ENCODE results near the gene RPS13. TPM values are rescaled to one million over a fixed set of nuclear protein-coding genes. Genes with fewer than 3 reads are reported as not detected.
"Not testable (repeated sequence)": the region's sequence is repeated elsewhere in the genome, so short reads cannot be mapped to it uniquely, and the experiment has no call there.

The RPS13 gene
- total and polyA plus RNA-seq, 4 donors = 652 to 1,941 (median 1,153) TPM

DNA sequence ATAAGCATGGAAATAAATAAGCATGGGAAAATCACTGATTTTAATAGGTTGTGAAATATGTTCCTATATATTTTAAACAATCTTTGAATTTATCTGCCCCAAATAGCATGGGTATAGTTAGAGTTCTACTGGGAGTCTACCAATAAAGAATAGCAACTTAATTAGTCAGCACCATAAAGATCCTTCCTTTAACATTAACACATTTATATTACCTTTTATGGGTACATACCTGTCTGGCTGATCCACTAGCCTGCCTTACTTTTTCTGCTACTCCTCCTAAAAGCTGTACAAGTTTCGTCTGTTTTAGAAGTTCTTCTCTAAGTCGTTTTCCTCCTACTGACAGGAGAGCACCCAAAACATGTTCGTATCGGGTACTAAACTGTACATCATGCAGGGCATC lies 39.8 kb upstream of the RPS13 start:
- Histone ChIP-seq H3K36me3 (ENCODE audit: control insufficient read depth in 4 of 4, insufficient read depth in 4 of 4, low read length in 4 of 4) (peaks cover 5 to 19% (median 8%) of the 10 kb centered on the region in 4 donors), H3K9ac (ENCODE audit: insufficient read depth in 1 of 2, low read length in 2 of 2) (no peak overlapping the region), H3K9me3 (ENCODE audit: control insufficient read depth in 4 of 4, insufficient read depth in 3 of 4, low read length in 3 of 4) (no peaks in the 10 kb centered on the region), H3K27me3 (ENCODE audit: control insufficient read depth in 3 of 3, insufficient read depth in 3 of 3, low read length in 2 of 3) (no peaks in the 10 kb centered on the region), H3K4me1 (ENCODE audit: control insufficient read depth in 5 of 5, insufficient read depth in 5 of 5, low read length in 5 of 5) (no peaks in the 10 kb centered on the region), H3K4me3 (no peak overlapping the region), H3K27ac (ENCODE audit: low read depth in 1 of 2, low read length in 1 of 2) (no peak overlapping the region)
- no peak for DNase-seq
- TF ChIP-seq, protein P1, sequence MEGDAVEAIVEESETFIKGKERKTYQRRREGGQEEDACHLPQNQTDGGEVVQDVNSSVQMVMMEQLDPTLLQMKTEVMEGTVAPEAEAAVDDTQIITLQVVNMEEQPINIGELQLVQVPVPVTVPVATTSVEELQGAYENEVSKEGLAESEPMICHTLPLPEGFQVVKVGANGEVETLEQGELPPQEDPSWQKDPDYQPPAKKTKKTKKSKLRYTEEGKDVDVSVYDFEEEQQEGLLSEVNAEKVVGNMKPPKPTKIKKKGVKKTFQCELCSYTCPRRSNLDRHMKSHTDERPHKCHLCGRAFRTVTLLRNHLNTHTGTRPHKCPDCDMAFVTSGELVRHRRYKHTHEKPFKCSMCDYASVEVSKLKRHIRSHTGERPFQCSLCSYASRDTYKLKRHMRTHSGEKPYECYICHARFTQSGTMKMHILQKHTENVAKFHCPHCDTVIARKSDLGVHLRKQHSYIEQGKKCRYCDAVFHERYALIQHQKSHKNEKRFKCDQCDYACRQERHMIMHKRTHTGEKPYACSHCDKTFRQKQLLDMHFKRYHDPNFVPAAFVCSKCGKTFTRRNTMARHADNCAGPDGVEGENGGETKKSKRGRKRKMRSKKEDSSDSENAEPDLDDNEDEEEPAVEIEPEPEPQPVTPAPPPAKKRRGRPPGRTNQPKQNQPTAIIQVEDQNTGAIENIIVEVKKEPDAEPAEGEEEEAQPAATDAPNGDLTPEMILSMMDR (IDR thresholded peaks at IDR 0.05; ENCODE audit: control extremely low read depth, extremely low read depth) = no peak
- no peak for ATAC-seq (ENCODE audit: insufficient read depth, low FRiP score)
- WGBS, 2 donors = 97 to 98% methylated on average over 4 of the region's 4 CpGs

DNA sequence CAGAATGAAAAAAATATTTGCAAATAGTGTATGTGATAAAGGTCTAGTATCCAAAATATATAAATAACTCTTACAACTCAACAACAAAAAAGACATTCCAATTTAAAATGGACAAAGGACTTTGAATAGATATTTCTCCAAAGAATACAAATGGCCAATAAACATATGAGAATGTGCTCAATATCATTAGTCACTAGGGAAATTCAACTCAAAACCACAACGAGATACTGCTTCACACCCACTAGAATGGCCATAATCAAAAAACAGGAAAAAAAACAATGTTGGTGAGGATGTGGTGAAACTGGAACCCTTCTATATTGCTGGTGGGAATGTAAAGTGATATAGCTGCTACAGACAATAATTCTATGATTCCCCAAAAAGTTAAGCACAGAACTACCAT lies 38.6 kb upstream of the RPS13 start:
- H3K4me1 ChIP-seq (ENCODE audit: control insufficient read depth in 5 of 5, insufficient read depth in 5 of 5, low read length in 5 of 5) = no peaks in the 10 kb centered on the region
- 61 to 85% methylated on average over 1 of the region's 1 CpG for WGBS, 2 donors
- DNase-seq (no peak), ATAC-seq (ENCODE audit: insufficient read depth, low FRiP score) (no peak)
- peaks cover 5 to 15% (median 7%) of the 10 kb centered on the region in 4 donors for H3K36me3 ChIP-seq (ENCODE audit: control insufficient read depth in 4 of 4, insufficient read depth in 4 of 4, low read length in 4 of 4)
- no peak overlapping the region for H3K27ac ChIP-seq (ENCODE audit: low read depth in 1 of 2, low read length in 1 of 2)
- H3K9ac ChIP-seq (ENCODE audit: insufficient read depth in 1 of 2, low read length in 2 of 2) = no peak overlapping the region
- no peak overlapping the region for H3K4me3 ChIP-seq
- H3K9me3 ChIP-seq (ENCODE audit: control insufficient read depth in 4 of 4, insufficient read depth in 3 of 4, low read length in 3 of 4) = no peaks in the 10 kb centered on the region
- TF ChIP-seq, protein P1 (IDR thresholded peaks at IDR 0.05; ENCODE audit: control extremely low read depth, extremely low read depth) = no peak
- H3K27me3 ChIP-seq (ENCODE audit: control insufficient read depth in 3 of 3, insufficient read depth in 3 of 3, low read length in 2 of 3) = no peaks in the 10 kb centered on the region

DNA sequence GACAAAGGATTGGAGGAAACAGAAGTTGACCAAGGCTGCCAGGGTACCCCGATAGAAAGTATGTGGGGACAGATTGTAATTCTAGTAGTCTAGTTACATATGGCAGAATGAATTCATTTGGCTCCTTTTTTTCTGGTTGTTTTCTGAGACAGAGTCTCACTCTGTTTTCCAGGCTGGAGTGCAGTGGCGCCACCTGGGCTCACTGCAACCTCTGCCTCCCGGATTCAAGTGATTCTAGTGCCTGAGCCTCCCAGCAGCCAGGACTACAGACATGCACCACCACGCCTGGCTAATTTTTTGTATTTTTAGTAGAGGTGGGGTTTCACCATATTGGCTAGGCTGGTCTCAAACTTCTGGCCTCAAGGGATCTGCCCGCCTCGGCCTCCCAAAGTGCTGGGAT lies 30.3 kb upstream of the RPS13 start:
- not testable (repeated sequence) for ATAC-seq (ENCODE audit: insufficient read depth, low FRiP score); H3K9ac ChIP-seq (ENCODE audit: insufficient read depth in 1 of 2, low read length in 2 of 2); H3K4me3 ChIP-seq; H3K4me1 ChIP-seq (ENCODE audit: control insufficient read depth in 5 of 5, insufficient read depth in 5 of 5, low read length in 5 of 5); H3K27me3 ChIP-seq (ENCODE audit: control insufficient read depth in 3 of 3, insufficient read depth in 3 of 3, low read length in 2 of 3); H3K27ac ChIP-seq (ENCODE audit: low read depth in 1 of 2, low read length in 1 of 2); H3K9me3 ChIP-seq (ENCODE audit: control insufficient read depth in 4 of 4, insufficient read depth in 3 of 4, low read length in 3 of 4)
- peak in 1 of 3 donors; percentile 5 for DNase-seq
- WGBS, 2 donors = 94 to 95% methylated on average over 6 of the region's 6 CpGs
- H3K36me3 ChIP-seq (ENCODE audit: control insufficient read depth in 4 of 4, insufficient read depth in 4 of 4, low read length in 4 of 4) = peaks cover 0 to 25% (median 20%) of the 10 kb centered on the region in 4 donors

DNA sequence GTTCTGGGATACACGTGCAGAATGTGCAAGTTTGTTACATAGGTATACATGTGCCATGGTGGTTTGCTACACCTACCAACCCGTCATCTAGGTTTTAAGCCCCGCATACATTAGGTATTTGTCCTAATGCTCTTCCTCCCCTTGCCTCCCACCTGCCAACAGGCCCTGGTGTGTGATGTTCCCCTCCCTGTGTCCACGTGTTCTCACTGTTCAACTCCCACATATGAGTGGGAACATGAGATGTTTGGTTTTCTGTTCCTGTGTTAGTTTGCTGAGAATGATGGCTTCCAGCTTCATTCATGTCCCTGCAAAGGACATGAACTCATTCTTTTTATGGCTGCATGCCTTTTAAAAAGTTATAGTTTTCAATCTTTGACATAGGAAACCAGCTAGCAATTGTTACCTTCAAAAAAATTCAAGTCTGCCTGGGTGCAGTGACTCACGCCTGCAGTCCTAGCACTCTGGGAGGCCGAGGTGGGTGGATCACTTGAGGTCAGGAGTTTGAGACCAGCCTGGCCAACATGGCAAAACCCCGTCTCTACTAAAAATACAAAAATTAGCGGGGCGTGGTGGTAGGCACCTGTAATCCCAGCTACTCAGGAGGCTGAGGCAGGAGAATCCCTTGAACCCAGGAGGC lies 28.1 kb upstream of the RPS13 start:
- WGBS, 2 donors = 95 to 96% methylated on average over 9 of the region's 9 CpGs

More for the DNA sequence above, 28.1 kb upstream of the RPS13 start:
- not testable (repeated sequence) for H3K9me3 ChIP-seq (ENCODE audit: control insufficient read depth in 4 of 4, insufficient read depth in 3 of 4, low read length in 3 of 4); ATAC-seq (ENCODE audit: insufficient read depth, low FRiP score); H3K4me3 ChIP-seq; DNase-seq; H3K4me1 ChIP-seq (ENCODE audit: control insufficient read depth in 5 of 5, insufficient read depth in 5 of 5, low read length in 5 of 5); H3K27me3 ChIP-seq (ENCODE audit: control insufficient read depth in 3 of 3, insufficient read depth in 3 of 3, low read length in 2 of 3); H3K27ac ChIP-seq (ENCODE audit: low read depth in 1 of 2, low read length in 1 of 2); H3K9ac ChIP-seq (ENCODE audit: insufficient read depth in 1 of 2, low read length in 2 of 2)
- H3K36me3 ChIP-seq (ENCODE audit: control insufficient read depth in 4 of 4, insufficient read depth in 4 of 4, low read length in 4 of 4) = peaks cover 0 to 31% (median 23%) of the 10 kb centered on the region in 4 donors
